Stimulated activated CD4-positive, alpha-beta T cell treated with anti-CD3 and anti-CD28 coated beads, Interleukin-2, amount 100 ng/mL, for 24 hours (primary cell): Measurements from ENCODE around the gene COL23A1.

Experiments
- DNase-seq, 2 donors: peaks; one replicate each; pipeline ENCODE4 v3.0.0-alpha.2; 2020

COL23A1 gene

GRCh38 chr5:178590141-178590923 is at the start of gene COL23A1:
Gene COL23A1 (minus strand): TSS chr5:178590393.
- peak in 1 of 2 donors; percentile 50 for DNase-seq

DNA sequence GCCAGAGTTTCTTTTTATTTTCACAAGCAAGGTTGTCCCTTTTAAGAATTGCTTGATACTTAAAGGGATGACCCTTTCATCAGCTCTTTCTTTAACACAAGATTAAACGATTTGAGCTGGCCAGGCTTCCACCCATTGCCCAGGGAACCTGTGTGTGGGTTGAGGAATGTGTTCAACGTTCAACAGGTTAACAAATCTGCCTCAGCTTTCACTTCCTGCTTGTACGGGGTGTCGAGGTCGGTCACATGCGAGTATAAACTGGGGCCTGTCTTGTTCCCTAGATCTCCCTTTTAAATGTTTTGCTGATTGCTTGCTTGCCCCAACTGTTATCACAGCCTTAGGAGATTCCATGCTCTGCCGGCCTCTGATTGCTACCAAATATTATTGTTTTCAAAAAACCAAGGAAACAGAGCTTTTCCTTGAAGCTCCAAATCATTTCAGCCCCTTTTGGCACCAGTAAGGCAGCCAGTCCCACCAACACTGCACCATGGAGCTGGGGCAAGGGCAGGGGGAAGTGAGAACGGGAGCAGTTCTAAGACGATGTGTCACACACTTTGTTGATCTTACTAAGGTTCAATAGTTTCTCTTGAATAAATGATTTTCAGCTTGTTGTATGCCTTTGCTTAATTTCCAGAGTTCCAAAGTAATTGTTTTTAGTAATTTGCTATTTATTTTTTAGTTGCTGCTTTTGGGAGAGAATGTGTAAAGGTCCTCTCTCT is 47.3 kb upstream of the COL23A1 start:
- no peak for DNase-seq

DNA sequence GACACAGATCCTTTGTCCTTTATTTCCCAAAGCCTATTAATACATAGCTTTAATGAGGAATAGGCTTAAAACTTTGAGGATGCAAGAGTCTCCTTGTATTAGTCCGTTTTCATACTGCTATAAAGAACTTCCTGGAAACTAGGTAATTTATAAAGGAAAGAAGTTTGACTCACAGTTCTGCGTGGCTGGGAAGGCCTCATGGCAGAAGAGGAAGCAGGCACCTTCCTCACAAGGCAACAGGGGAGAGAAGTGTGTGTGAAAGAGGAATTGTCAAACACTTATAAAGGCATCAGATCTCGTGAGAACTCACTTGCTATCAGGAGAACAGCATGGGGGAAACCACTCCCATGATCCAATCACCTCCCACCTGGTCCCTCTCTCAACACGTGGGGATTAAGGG is 42.1 kb upstream of the COL23A1 start:
- DNase-seq = no peak

GRCh38 chr5:178630951-178631350 is 40.8 kb upstream of the COL23A1 start:
- DNase-seq = no peak

DNA sequence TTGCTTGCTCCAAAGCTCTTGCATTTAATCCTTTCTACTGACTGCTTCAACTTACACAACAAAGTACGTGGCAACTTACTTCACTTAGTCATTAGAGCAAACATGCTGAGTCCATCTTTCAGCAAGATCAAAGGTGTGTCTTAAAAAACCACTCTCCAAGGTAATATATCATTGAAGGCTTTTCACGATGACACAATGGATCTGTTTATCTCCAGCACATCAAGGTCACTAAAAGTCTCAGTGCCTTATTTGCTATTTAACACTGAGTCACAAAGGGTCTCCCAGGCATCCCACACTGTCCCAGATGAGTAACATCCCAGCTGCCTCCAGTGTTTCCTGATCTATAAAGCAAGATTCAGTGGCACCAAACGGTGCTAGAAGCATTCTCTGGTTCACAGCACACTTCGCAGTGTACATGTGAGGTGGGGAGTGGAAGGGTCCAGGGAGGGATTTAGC is 40.3 kb upstream of the COL23A1 start:
- no peak for DNase-seq

DNA sequence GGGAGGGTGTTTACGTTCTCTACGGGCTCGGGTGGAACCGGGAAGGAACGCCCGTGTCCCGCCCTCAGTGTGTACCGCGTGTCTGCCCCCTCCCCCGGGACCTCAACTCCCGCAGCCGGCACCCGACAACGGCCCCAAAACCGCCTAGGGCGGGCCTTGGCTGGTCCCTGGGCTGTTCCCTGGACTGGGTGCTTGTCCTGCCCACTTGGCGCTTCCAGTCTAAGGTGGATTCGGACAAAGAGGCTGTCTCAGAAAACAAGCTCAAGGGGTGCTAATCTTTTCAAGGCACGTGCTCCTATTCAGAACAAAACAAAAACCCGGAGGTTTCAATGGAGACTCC is 37.0 kb upstream of the COL23A1 start:
- DNase-seq = no peak

DNA sequence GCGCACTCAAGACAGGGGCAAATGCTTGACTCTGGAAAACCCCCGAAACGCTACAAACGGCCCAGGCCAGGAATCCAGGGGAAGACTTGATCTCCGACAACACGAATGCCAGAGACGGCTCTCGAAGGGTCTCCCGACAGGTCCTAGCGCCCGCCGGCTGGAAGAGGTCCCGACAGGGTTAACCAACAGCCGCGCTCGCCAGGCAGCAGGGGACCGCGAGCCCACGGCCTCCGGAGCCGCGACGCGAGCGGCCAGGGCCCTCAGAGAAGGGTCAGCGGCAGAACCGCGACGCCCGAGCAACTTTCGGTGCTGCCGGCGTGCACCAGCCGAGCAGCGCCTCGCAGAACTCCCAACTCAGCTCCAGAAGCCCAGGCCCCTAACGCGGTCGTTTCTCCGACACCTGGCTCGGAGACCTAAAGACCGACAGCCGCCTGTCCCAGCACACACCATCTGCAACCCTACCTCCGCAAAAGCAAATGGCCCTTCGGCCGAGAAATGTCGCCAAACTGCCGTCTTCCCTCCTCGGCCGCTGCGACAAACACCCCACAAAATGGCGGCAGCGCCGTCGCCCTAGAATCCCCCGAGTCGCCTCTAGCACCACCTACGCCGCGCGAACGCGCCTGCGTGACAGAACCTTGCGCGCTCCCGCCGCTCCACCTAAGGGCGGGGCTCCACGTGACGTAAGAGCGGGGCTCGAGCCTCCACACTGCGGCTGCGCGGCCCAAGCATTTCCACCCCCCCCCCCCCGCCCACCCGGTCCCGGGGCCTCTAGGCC is 36.5 kb upstream of the COL23A1 start, which contains the start of gene CLK4:
CLK4 (minus strand) TSS at position 567 of the 775 bp plus-strand sequence. CDS start 3,634 bp downstream, outside the sequence.
- peak; percentile 98 for DNase-seq

DNA sequence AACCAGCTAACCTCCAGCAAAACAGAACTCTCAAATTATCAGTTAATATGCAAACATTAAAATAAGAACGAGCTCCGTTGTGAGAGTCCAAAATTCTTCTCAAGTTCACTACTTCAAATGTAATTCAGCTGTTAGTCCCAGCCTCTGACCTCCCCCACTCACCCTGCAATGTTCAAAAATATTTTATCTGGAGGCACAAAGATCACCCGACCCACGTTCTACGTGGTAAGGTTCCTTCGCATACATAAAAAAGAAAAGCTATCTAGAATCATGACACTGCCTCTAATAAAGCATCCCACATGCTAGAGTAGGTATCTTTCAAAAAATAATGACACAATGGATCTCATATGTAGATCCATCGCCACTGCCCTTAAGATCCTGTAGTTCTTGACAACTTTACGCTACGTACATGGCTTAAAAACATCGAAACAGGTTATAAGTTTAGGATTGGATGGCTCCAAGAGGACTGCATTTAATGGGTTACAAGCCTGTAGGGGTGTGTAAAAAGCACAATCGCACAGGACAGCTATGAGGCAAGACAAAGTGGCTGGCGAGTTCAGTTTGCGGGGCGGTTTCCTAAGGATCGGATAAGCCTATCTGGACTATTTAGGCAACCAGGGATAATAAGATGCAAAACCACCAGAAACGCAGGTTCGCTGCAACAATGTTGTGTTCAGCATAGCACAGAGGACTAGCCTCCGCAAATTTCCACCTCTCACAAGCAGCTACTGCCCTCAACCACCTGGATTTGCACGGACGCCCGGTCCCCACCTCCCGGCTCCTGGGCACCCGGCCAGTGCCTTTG is 35.7 kb upstream of the COL23A1 start:
- no peak for DNase-seq

DNA sequence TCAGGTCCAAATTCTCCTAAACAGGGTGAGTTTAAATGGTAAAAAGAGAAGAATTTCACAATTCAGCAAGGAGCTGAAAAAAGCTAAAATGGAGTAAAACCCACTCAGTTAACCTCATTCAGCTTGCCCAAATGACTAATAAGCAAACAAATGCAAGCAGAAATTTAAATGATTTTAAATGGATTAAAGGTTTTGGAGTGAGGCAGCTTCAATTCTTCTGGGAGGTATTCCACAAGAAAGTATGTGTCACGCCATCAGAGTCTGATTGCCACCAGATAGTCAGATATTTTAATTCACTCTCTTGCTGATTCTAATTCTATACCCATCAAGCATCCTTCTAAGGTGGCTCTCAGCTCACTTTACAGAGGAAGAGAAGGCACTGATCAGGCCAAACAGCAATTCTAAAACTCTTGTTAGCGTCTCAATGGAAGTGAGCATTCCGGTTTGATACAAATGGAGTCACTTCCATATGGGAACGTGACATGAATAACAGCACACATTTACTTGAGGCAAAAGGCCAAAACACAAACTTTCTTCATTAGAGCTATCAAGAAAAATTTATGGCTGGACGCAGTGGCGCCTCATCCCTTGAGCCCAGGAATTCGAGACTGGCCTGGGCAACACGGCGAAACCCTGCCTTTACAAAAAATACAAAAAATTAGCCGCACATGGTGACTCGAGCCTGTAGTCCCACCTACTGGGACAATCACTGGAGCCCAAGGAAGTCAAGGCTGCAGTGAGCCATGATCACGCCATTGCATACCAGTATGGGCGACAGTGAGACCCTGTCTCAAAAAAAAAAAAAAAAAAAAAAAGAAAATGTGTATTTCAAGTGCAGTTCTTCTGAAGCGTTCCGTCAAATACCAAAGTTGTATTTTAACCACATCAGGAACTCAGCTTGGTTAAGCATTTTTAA is 34.7 kb upstream of the COL23A1 start:
- DNase-seq = no peak

GRCh38 chr5:178622679-178623247 is 32.6 kb upstream of the COL23A1 start:
- no peak for DNase-seq

DNA sequence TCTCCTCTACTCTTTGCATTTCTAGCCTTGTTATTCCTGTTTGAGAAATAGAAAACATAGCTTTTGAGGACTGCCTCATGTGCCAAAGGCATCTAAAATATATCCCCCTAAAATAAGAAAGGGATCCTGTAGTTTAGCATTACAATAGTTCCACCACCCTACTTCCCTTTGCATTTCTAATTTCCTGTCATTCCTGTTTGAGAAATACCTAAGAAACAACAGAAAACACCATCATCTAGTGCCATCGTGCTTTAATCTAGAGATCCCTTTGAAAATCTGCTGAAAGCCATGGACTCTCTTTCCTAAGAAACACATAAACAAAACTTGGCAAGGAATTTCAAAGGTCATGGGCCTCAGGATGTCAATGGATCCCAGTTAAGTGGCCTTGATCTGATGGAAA is 29.2 kb upstream of the COL23A1 start:
- no peak for DNase-seq

- DNase-seq = no peak
These were observed 22.1 kb upstream of the COL23A1 start for GRCh38 chr5:178612299-178612698.

DNA sequence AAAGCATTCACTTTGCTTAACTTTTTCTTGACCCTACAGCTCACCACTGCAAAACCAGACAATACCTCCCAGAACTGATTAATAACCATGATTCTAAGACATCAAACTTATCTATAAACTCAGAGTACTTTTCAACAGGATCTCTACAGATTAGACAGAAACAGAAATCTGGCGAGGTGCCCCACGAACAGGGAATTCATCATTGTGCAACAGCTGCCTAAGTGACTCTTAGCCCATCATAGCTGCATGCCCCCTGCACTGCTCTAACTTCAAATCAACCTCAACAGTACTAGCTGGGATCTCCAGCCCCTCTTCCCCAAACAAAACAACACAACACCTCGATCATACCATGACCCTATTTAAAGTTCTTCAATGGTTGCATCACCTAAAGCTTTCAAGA is 16.1 kb upstream of the COL23A1 start:
- DNase-seq = no peak

- no peak for DNase-seq
These were observed 15.6 kb upstream of the COL23A1 start for GRCh38 chr5:178605788-178606187.

- DNase-seq = no peak
These were observed 12.6 kb upstream of the COL23A1 start for GRCh38 chr5:178602752-178603151.

GRCh38 chr5:178595750-178596149 is 5.6 kb upstream of the COL23A1 start:
- DNase-seq = no peak

DNA sequence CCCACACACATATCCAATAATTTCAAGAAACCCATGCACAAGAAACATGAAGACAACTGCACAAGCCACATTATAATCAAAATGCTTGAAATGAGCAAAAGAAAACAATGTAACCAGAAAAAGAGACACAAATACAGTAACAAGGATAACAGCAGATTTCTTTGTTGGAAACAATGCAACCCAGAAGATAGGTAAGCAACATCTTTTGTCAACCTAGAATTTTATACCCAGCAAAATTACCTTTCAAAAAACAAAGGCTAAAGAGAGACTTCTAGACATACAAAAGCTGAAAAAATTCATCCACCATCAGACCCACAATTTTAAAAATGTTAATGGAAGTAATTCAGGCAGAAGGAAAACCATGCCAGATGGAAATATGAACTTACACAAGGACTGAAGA is 5.0 kb upstream of the COL23A1 start:
- no peak for DNase-seq

DNA sequence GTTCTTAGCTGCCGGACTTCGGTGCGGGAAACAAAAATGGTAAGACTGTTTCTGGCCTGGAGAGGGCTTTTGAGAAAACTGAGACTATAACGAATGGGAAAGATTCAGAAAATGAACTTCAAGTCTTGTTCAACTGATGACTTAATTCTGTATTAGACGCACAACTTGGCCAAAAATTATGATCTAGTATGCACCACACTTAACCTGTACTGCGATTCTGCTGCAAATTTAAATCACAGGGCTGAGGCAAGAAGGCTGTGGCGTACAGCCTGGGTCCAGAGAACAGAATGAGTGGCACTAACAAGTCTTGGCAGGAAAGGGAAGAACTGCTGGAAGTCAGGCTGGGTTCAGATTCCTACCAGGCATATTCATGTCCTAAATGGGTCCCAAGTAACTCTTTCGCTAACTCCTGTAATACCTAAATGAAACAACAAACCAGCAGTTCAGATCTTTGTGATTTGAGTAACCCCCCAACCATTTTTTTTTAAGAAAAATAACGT is 781 bp upstream of the COL23A1 start:
- DNase-seq = no peak

DNA sequence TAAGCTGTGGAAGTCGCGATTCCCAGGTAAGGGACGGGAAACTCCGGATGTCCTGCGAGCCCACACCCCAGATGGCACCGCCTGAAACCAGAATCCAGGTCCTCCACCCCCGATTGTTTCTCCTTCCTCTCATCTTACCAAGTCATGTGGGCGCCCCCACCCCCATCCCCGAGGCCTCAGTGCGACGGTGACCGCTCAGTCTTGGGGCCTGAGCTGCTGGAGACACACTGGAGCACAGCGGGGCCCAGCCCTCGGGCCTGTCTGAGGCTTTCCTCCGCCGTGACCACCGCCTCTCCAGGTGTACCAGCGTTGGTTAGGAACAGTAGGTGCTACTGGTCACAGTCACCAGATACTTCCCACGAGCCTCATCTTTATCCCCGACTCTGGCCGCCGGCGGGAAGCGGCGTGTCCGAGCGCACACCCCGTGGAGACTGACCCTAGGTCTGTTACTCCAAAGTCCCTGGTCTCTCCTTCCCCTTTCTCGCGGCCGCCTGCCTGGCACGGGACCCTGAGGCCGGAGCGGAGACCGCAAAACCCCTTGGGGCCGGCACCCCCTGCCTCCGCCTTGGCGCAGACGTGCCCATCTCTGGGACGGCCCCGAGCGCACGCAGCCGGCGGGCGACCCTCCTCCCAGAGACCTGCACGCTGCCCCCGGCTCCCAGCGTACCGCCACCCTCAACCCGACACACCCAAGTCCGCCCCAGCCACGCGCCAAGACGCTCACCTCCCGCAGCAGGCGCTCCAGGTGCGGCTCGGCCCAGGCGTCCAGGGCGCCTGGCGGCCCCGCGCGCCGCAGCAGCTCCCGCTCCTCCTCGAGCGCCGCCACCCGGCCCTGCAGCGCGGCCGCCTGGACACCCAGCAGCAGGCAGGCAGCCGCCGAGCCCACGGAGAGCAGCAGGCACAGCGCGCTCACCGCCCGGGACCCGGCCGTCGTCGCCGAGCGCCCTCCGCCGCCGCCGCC is 733 bp downstream of the COL23A1 start:
- DNase-seq = peak in 1 of 2 donors; percentile 27

GRCh38 chr5:178588769-178589168 is 1.4 kb downstream of the COL23A1 start:
- no peak for DNase-seq
